MV-4-11 (cell line): ENCODE measurements around the gene SLC7A10.

Experiments used
- DNase-seq: peaks from one replicate; lab custom pipeline; 2025; lab: John Stamatoyannopoulos, UW

SLC7A10 gene

GRCh38 chr19:33254245-33254824 lies 28.7 kb upstream of the SLC7A10 start:
- peak; percentile 75 for DNase-seq

- DNase-seq = peak; percentile 70
Measured at GRCh38 chr19:33252971-33253370, 27.3 kb upstream of the SLC7A10 start.

- DNase-seq = no peak
Measured at GRCh38 chr19:33252418-33252962, 26.8 kb upstream of the SLC7A10 start.

- no peak for DNase-seq
Measured at GRCh38 chr19:33251526-33252090, 26.0 kb upstream of the SLC7A10 start.

- no peak for DNase-seq
Measured at GRCh38 chr19:33251076-33251475, 25.4 kb upstream of the SLC7A10 start.

- DNase-seq = no peak
Measured at GRCh38 chr19:33250500-33250899, 24.9 kb upstream of the SLC7A10 start.

- no peak for DNase-seq
Measured at GRCh38 chr19:33249740-33250366, 24.2 kb upstream of the SLC7A10 start.

GRCh38 chr19:33248954-33249613 lies 23.4 kb upstream of the SLC7A10 start:
- peak; percentile 89 for DNase-seq

- DNase-seq = no peak
Measured at GRCh38 chr19:33248553-33248953, 22.9 kb upstream of the SLC7A10 start.

- no peak for DNase-seq
Measured at GRCh38 chr19:33248104-33248503, 22.5 kb upstream of the SLC7A10 start.

- DNase-seq = no peak
Measured at GRCh38 chr19:33247441-33247819, 21.8 kb upstream of the SLC7A10 start.

GRCh38 chr19:33246709-33247440 lies 21.2 kb upstream of the SLC7A10 start:
- DNase-seq = no peak

- peak; percentile 37 for DNase-seq
Measured at GRCh38 chr19:33245948-33246708, 20.5 kb upstream of the SLC7A10 start.

GRCh38 chr19:33242911-33243310 lies 17.3 kb upstream of the SLC7A10 start:
- no peak for DNase-seq

GRCh38 chr19:33242131-33242530 lies 16.5 kb upstream of the SLC7A10 start:
- no peak for DNase-seq

- DNase-seq = peak; percentile 28
Measured at GRCh38 chr19:33241530-33242101, 16.0 kb upstream of the SLC7A10 start.

GRCh38 chr19:33241091-33241529 lies 15.5 kb upstream of the SLC7A10 start:
- no peak for DNase-seq

- no peak for DNase-seq
Measured at GRCh38 chr19:33240181-33240771, 14.6 kb upstream of the SLC7A10 start.

GRCh38 chr19:33239223-33239975 lies 13.7 kb upstream of the SLC7A10 start:
- no peak for DNase-seq
